Stimulated activated CD4-positive, alpha-beta T cell treated with anti-CD3 and anti-CD28 coated beads, Interleukin-1b, Interleukin-23, amount 100 ng/mL, for 1 hour (primary cell): ENCODE measurements around the gene FADS6.

Experiments used
- DNase-seq, 2 donors: peaks; one replicate each; pipeline ENCODE4 v3.0.0-alpha.2; 2020; ENCODE audit warnings: low read depth in 2 of 2

The FADS6 gene

DNA sequence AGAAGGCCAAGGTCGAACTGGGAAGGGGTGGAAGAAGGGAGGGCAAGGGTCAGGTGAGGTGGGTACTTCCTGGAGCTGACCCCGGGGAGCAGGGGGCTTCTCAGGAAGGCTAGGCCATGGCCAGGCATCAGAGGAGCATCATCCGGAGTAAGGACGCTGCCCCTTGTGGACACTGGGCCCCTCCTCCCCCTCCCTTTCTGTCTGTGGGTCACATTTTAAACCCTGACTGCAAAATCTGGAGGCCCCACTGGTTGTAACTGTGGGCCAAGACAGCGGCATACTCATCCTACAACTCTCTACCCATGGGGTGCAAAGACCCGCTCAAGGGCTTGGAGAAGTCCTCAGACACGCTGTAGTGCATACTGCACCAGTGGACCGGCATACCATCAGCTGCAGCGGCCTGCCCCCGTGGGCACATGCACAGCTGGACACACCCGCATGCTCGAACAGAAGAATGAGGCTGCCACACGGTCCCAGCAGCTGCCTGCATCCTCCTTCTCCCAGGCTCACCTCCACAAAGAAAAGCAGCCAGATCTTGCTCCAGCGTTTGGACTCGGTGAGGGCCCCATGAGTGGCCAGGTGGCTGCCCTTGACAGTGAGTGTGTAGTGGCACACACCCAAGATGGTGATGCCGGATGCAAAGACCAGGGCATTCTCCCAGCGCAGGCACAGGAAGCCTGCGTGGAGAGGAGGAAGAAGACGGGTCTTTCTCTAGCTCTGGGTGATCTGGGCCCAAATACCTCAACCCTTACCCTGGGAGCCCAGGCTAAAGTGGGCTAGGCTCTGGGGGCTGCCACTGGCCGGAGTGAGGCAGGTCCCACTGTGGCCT lies 1.2 kb downstream of the FADS6 start:
- no peak for DNase-seq

DNA sequence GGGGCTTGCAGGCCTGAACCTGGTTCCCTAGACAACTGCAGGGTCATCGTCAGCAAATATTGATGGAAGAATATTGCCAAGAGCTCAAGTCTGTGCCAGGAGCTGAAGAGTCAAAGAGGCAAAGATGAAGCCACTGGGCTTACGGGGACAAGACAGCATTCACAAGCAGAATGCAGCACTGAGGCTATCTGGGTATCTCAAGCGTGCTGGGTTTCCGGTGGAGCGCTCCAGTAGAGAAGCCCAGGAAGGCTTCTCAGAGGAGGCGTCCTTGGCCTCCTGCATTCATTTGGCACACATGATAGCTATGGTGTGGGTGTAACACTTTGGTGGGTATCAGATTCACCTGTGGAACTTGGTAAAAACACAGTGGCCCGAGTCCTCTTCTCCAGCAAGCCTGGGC lies 2.9 kb downstream of the FADS6 start:
- DNase-seq, result no peak

DNA sequence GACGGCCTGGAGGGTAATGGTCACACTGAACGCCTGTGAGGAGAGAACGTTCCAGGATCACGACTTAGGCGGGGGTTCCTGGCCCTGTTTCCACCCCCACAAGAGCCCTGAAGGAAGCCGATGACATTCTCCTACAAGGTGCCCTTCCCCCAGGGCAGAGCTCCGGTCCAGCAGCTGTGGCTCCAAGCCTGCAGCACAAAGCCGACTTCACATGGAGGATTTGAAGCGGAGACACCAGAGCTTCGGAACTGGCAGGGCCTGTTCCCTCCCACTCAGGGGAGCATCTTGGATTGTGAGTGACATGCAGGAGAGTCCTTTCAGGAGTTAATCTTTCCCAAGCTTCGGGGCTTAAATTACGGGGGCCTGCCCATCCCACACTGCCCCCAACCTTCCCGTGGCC lies 5.0 kb downstream of the FADS6 start:
- no peak for DNase-seq

DNA sequence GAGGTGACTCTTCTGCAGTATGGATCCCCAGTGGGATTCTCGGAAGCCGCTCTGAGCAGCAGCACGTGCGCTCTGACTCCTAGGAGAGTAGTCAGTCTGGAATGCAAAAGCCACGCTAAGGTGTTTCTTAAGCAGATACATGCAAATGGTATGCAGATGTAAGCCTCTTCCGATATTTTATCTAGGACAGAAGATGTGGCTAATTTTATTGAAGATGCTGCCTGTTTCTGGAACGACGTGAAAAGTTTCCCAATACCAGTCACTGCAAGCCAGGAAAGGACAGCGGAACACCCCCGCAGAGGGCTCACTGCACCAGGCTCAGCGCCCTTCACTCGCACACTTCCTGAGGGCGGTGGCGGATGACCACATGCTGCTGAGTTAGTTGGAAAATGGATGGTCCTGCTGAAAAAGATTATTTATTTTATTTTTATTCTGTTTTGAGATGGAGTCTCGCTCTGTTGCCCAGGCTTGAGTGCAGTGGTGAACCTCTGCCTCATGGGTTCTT lies 10.1 kb downstream of the FADS6 start:
- no peak for DNase-seq

GRCh38 chr17:74882517-74883240 lies 10.8 kb downstream of the FADS6 start:
- DNase-seq, result no peak

DNA sequence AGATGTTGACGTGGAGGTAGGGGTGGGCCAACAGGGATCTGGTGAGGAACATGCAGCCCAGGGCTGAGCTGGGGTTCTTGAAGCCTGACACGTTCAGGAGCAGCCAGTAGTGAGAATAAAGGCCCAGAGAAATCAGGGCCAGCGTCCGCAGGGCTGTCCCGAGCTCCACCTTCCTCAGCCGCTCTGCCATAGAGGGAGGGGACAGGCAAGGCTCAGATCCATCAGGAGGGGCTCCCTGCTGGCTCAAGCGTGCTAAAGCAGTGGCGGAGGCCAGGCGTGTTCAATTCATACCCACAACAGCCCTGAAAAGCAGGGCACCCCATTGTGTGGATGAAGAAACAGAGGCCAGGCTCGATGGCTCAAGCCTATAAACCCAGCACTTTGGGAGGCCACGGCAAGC lies 12.4 kb downstream of the FADS6 start:
- DNase-seq, result no peak

DNA sequence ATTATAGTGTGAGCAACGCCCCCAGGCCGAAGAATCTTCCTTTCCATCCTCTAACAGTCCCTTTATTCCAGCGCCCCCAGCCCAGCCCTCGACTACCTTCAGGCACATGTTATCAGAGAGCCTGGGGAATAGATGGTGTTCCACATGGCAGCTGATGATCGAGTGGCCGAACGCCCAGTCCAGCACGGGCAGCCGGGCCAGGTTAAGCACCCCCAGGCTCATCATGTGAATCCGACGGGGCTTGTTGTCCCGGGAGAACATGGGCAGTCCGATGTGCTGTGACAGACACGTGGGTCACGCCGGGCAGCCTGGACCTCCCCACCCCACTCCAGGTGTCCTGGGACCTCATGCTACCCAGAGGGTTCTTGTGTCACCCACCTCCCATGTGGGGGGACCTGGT lies 14.1 kb downstream of the FADS6 start:
- DNase-seq, result no peak

GRCh38 chr17:74878658-74879057 lies 14.8 kb downstream of the FADS6 start:
- no peak for DNase-seq

GRCh38 chr17:74877592-74878548 lies 15.6 kb downstream of the FADS6 start:
- DNase-seq, result no peak

DNA sequence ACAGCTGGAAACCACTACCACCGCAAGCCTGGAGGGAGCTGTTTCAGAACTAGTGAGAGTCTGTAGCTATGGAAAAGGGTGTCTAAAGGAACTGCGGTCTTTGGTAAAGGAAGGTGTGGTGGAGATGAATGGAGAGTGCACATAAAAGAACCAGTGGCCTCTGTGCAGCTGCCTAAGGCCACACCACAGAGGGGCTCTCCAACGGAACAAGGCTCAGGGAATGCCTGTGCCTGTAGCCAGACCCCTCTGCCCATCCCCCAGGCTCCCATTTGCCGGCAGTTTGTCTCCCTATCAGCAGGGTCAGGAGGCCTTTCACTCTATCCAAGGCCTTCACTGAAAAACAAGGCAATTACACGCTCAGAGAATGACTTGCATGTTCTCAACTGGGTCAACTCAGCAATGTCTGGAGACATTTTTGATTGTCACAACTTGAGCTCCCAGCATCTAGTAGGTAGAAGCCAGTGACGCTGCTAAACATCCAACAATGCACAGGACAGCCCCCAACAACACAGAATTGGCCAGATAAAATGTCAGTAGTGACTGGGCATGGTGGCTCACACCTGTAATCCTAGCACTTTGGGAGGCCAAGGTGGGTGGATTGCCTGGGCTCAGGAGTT lies 17.3 kb downstream of the FADS6 start:
- DNase-seq, result no peak

DNA sequence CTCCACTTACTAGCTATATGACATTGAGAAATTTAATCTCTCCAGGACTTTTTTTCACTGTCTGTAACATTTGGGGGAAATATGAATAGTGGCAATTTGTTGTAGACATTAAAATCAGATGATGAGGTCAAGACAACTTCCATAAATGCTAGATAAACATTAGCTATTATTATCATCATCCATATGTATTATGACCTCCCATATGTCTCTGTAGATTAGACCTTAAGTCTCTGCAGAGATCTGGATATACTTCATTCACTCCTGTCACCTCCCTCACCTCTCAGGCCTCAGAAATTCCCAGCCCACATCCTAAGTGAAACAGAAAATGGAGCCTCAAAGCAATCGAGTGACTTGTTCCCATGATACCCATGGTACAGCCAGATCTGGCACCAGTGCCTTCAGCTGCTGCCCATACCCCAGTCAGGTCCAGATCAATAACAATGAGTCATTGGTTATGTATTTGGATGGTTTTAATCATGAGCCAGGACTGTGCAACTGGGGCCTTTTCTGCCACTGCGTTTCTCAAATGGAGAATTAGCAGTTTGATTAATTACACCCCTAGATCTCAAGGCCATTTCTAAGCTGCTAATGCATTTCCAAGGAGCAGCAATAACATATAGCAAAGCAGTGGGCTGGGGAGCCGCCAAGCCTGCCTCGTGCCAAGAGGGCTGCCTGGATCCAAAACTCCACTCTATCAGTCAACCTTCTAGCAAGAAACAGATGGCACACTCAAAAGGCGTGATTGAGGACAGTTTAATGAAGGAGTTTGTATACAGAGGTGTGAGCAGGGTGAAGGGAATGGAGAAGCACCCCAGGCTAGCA lies 18.1 kb downstream of the FADS6 start:
- DNase-seq, result no peak

DNA sequence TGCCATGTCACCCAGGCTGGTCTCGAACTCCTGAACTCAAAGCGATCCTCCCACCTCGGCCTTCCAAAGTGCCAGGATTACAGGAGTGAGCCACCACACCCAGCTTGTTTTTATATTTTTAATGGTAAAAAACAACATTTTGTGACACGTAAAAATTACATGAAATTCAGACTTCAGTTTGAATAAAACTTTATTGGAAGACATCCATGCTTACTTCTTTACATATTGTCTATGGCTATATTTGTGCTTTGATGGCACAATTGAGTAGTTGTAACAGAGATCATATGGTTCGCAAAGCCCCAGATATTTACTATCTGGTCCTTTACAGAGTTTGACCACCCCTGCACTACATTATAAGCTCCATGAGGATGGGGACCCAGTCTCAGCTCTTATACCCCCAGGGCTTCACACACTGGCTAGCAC lies 18.8 kb downstream of the FADS6 start:
- DNase-seq, result no peak

DNA sequence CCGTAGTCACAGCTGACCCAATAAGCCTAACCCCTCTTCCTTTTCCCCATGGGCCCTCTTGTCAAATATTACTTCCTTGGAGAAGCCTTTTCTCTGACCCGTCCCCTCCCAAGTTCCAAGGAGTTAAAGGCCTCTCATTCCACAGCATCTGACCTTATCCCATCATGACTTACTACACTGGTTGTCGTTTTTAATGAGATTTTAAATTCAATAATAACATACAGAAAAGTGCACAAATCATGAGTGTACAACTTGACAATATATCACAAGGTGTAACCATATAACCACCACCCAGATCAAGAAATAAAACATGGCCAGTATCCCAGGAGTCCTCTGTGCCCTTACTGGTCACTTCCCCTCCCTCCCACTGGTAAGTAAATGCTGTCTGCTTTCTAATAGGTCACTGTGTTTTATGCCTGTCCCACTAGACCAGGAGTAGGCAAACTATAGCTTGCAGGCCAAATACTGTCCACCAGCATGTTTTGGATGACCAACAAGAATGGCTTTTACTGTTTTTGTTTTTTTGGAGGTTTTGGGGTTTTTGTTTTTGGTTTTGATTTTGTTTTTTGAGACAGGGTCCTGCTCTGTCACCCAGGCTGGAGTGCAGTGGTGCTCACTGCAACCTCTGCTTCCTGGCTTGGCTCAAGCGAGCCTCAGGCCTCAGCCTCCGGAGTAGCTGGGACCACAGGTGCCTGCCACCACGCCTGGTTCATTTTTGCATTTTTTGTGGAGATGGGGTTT lies 19.4 kb downstream of the FADS6 start:
- DNase-seq, result no peak

DNA sequence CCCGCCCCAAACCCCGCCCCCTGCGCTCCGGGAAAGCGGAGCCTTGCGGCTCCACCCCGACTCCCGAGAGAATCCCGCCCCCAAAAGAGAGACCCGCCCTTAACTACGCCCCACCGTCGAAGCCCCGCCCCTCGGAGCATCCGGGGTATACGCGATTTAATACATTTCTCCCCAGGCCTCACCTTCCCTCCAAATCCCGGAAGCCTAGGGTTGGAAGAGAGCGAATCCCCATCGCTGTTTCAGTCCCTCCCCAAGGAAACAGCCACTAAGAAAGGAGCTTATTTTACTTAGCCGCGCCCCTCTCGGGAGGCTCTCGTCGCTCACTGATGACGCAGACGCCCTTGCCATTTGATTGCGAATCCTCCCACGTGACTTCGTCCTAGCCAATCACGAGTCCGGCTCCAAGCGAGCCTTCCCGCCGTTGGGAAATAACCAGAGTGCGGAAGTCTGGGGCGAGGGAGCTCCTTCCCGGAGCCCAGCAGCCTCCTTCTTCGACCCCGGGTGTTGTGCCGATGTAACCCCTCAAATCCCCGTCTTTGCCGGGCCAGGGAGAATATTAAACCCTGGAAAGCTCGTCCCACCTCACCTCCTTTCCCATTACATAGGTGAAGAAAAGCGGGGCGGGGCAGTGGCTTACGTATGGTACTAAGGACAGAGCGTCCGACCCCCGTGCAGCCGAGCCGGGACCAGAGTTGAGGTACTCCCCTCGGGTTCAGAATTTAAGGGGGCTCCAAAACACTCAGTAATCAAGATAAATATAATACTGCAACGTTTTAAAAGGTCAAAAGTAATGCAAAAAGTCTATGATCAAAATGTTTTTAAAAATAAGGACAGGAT lies 20.2 kb downstream of the FADS6 start:
- DNase-seq, result peak; percentile 98 to 99

DNA sequence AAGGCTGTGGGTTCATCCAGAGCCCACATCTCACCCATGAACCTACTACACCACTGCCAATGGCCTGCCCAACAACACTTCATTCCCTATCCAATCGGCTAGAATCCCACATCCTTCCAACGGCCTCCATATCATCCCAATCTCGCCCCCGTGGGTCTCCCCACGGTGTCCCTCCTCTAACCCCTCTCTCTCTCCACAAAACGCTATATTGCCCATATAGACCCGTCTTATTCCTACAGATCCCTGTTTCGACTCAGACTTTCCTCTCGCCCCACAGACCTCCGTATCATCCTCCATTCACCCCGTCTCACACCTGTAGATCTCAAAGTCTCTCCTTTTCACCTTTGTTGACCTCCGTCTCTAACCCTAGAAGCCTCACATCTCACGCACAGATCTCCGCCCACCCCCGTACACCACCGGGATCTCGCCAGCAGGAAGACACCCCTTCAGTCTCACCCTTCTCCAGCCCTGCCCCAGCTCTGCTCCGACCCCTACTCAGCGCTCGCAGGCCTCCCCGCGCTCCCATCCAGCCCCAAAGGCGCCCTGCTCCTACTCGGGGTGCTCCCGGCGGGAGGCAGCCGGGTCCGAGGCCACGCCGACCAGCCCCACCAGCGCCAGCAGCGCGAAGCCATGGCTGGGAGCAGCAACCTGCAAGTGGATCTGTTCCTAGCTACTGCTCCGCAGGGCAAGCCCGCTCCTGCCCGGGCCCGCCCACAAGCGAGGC lies 21.0 kb downstream of the FADS6 start, which contains the start of gene FDXR:
FDXR (minus strand) TSS at position 682 of the 724 bp plus-strand sequence; CDS start at position 632, 50 bp downstream.
- no peak for DNase-seq

DNA sequence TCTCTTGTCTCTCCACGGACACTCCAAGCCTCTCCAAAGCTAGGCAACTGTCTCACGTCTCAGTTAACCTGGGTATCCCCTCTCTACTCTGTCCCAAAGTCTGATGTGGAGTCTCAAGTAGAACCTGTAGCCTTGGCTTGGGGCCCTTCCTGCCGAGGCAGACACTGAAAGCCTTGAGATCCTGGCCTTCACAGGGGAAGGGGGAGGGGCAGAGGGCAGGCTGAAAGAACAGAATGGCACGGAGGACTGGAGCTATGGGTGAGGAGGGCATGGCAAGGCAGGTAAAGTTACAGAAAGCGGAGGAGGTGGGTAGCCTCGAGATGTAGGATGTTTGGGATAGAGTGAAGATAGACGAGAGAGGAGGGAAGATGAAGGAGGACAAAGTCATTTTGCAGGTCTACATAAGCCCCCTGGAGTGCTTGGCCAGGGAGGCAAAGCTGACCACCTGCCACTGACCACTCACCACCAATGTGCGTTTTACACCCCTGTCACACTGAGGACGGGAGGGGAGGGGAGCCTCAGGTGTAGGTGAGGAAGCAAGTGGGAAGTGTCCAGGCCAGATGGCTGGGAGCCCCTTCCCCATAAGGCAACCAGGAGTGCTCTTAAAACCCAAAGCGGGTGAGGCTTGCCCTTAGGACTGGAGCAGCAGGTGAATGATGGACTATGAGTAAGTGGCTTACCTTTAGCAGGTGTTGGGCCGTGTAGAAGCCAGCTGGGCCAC lies 21.9 kb downstream of the FADS6 start:
- DNase-seq, result no peak

DNA sequence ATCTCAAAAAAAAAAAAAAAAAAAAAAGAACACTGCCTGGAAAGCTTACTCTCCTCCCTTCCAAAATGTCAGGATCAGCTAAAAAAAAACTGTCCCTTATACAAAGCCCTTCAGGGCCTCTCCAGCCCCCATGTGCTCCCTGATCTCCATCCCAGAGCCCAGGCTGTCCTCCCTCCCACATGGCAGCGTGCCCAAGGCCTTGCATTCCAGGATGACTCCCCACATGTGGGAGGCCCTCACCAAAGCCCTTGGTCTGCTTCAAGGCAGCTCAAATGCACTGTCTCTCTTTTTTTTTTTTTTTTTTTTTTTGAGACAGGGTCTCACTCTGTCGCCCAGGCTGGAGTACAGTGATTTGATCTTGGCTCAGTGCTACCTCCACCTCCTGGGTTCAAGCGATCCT lies 22.9 kb downstream of the FADS6 start:
- DNase-seq, result no peak
